VCaP (cell line): ENCODE data around the gene PLA2G4D.

Experiments used
- H3K27ac ChIP-seq: fragments of 450-650 bp; 2 replicates; pipeline ENCODE4 v1.5.1; 2017
- CTCF ChIP-seq: fragments of 450-650 bp; conservative IDR thresholded peaks from 2 replicates; pipeline ENCODE4 v1.5.1; 2017; ENCODE audit warnings: mild to moderate bottlenecking, moderate library complexity

The PLA2G4D gene

GRCh38 chr15:42062284-42062806 lies 32.0 kb downstream of the PLA2G4D start:
- no peak for TF ChIP-seq CTCF
- no peak overlapping the region for H3K27ac ChIP-seq

GRCh38 chr15:42060797-42061196 lies 33.6 kb downstream of the PLA2G4D start:
- H3K27ac ChIP-seq, result no peak overlapping the region
- TF ChIP-seq CTCF, result no peak

GRCh38 chr15:42060477-42060763 lies 33.9 kb downstream of the PLA2G4D start:
- H3K27ac ChIP-seq, result no peak overlapping the region
- no peak for TF ChIP-seq CTCF

GRCh38 chr15:42059661-42060476 lies 34.5 kb downstream of the PLA2G4D start:
- peak; percentile 90 for TF ChIP-seq CTCF
- H3K27ac ChIP-seq, result no peak overlapping the region

- no peak for TF ChIP-seq CTCF
- H3K27ac ChIP-seq, result no peak overlapping the region
Measured at GRCh38 chr15:42058791-42059190, 35.6 kb downstream of the PLA2G4D start.

GRCh38 chr15:42057799-42058646 lies 36.3 kb downstream of the PLA2G4D start:
- peak overlapping the region; percentile 40; the same call in 1 of the 2 replicates for H3K27ac ChIP-seq
- no peak for TF ChIP-seq CTCF
